NCI-H1092 treated with DMSO at 0.1 percent for 48 hours (cell line): Measurements from ENCODE around the gene DNPEP.
A peak's percentile ranks its signal among the peaks of the same experiment; 100 is the strongest.

ENCODE experiments used
- DNase-seq: peaks from one replicate; lab custom pipeline; 2025; lab: John Stamatoyannopoulos, UW

DNPEP gene

DNA sequence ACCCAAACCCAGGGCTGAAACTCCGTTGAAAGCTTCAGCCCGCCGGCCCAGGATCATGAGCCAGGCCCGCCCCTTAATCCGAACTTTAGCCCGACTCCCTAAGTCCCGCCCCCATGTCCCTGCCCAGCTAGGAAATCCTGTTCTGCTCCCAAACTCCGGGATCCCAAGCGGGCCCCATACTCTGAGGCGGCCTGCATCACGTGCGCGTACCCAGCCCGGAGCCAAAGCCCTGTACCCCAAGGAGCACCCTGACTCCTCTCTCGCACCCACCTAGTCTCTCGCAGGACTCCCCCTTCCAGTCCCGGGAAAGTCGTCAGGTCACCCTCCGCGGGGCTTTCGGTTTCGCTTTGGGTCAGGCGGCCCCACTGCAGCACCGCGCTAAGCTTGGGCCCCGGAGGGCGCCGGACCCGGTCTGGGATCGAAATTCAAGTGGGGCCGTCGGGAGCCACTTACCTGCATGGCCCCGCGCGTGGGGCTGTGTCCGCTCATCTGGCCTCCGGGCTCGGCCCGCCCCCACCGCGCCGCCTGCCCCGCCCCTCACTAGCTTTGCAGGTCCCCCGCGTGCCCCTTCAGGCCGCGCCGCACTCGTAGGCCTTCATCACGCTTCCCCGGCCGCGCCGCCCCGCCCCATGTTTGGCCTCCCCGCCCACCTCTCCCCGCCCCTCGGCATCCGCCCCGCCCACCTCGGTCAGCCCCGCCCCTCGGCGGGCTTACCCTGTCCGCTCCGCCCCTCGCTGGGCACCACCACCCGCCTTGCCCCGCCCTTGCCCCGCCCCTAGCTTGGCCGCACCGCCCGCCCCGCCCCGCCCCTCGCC, at the start of gene DNPEP:
Gene DNPEP (minus strand): TSS at position 607 of the 815 bp plus-strand sequence. CDS start 118 bp downstream, at position 489.
- DNase-seq = no peak

DNA sequence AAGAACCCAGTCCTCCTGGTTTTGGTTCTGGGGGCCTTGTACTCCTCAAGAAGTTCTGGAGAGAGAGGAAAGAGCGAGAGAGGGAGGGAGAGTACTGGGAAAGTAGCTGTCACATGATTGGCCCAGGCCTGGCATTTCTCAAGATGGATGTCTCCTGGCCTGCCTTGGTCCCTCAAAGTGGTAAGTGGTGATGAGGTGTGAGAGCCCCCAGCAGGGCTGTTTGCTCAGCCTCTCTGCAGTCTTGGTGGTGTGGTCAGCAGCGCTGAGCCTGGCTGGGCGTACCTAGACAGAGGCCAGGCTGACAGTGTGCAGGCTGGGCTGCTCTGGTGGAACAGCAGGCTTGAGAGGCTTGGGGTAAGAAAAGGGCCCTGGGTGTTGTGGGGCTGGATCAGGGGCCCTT, 49.4 kb upstream of the DNPEP start:
- no peak for DNase-seq

DNA sequence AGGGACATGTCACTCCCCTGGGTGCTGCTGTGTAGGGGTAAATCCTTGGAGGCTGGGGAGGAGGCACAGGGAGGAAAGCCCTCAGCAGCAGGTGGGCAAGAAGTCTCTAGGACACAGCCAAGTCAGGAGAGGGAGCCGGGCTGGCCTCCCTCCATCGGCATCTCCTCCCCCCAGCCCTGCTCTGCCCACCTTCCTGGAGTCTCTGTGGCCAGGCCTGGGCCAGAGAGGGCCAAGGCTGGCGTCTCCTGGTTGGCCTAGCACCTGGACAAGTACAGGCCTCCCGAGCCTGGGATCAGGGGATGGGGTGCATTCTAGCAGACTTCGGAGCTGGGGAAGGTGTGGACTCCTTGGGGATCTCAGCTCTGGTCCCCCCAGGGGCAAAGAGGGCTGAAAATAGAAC, 48.8 kb upstream of the DNPEP start:
- DNase-seq = no peak

DNA sequence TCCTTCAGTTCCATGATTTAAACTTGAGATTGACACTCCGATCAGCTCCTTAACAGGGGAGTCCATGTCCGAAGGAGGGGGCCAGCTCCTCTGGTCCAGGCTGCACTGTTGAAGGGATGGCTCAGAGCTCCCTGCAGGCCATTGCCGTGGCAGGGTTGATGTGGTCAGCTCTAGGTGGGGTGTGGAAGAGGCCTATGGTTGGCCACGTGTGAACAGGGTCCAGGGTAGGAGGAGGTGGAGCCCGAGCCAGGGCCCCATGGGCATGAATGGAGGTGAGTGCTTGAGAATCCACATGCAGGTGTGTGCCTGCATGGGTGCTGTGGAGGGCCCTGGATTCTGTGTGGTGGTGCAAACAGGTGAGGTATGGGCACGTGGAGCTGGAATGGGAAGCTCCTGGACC, 48.0 kb upstream of the DNPEP start:
- no peak for DNase-seq

DNA sequence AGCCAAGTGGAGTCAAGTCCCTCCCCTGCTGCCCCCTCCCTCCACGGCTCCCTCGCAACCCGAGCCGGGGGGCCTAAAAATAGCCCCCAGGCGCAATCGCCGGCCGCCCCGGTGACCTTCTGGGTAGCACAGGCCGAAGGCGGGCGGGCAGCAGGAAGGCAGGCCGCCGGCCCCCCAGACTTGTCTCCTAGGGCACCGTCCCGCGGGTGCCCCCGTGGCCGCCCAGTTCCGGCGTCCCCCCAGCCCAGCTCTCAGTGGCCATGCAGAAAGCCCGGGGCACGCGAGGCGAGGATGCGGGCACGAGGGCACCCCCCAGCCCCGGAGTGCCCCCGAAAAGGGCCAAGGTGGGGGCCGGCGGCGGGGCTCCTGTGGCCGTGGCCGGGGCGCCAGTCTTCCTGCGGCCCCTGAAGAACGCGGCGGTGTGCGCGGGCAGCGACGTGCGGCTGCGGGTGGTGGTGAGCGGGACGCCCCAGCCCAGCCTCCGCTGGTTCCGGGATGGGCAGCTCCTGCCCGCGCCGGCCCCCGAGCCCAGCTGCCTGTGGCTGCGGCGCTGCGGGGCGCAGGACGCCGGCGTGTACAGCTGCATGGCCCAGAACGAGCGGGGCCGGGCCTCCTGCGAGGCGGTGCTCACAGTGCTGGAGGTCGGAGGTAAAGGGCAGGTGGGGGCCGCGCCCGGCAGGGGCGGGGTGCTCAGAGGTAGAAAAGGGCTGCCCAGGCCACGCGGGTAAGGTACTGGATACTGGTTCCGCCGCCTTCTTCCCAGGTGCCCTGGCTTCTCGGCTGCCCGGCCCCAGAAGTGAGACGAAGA, 47.2 kb upstream of the DNPEP start, which contains the start of gene SPEG:
Gene SPEG (plus strand): TSS at position 126 of the 808 bp plus-strand sequence. CDS start 135 bp downstream, at position 261.
- no peak for DNase-seq

DNA sequence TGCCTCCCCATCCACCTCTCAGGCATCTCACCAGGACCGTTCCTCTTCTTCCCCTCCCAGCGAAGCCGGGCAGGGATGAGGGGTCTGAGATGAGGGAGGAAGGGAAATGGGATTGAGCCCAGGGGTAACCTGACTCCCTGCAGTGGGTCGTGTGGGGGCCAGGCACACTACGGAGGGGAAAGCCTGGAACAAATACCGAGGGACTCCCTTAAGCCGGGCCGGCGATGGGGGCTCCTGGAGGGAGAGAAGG, 46.7 kb upstream of the DNPEP start:
- DNase-seq = no peak

DNA sequence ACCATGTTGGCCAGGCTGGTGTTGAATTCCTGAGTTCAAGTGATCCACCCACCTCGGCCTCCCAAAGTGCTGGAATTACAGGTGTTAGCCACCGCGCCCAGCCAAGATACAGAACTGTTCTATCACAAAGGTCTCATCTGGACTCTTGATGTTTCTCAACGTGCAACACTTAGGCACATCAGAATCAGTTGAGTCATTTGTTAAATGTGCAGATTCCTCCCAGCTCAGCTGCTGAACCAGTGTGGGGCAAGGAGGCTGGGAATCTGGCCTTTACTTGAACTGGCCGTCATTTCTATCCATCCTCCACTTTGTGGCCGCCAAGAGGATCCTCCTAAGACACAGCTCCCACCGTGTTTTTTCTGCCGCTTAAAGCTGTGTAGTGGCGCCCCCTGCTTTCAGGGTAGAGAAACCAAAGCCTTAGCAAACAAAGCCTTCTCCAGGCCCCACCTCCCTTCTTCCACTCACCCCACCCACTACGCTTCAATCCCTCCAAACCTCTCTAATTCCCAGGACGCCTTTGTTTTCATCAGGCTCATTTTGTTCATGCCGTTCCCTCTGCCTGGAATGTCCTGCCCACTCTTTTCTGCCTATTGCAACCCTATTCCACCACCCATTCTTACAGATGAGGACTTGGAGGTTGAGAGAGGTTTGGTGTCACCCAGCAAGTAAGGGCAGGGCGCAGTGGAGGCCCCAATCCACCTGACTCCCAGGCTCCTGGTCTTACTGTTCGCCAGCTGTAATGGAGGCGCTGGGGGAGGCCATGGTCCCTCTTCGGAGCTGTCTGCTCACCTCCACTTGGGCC, 46.2 kb upstream of the DNPEP start:
- DNase-seq = no peak

DNA sequence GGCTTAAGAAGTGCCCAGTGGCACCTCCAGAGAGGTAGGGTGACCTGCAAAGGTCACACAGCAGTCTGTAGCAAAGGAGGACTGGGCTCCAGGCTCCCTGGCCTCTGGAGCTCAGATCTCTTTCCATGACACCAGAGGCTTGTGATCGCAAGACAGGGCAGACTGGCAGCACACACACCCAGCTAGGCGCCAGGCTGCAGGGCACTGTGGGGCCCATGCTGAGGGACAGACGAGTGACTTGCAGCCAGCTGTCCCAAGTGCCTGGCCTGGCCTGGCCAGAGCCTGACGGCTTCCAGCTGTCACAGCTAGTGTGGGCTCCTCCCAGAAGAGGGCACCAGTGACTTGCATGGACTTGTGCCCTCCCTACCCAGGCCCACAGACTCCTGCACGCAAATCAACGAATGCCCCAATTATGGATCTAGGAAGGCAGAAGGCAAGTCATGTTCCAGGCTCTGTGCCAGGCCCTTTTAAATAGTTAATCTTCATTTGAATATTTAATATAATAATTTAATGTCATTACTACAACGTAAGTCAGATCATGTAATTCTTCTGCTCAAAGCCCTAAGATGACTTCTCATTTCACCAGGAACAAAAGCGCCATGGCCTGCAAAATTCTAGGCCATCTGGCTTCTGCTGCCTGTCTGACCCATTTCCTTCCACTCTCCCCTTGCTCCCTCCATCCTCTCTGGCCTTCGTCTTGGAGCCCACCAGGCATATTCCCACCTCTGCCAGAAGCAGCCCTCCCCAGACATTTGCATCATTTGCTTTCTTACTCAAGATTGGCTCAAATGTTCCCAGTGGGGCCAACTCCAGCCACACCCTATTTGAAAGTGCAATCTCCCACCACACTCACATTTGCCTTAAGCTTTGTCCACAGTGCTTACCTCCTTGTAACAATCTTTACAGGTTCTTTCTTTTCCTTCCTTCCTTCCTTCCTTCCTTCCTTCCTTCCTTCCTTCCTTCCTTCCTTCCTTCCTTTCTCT, 43.2 kb upstream of the DNPEP start:
- peak; percentile 36 for DNase-seq

DNA sequence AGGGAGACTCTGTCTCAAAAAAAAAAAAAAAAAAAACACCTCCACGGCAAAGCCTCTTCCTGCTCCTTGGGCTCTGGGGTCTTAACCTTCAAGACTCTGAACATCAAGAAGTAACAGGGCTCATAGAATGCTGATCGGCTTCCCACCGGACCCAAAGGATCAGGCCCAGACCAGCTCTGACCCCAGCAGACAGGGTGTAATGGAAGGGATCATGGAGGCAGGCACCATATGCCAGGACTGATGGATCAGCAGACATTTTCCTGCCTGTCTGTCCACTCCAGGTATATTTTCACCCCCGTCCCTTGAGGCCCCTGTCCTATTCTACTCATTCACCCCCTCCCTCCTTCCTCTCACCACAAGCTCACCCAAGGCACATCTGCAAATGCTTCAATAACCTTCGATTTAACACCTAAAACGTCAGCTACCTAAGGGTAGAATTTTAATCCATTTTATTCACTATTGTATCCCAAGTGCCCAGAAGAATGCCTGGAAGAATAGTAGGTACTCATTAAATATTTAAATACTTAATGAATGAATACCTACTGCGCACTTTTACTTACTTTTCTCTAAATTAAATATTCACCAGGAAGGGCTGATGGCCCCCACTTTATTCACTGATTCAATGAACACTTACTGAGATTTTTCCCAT, 42.4 kb upstream of the DNPEP start:
- no peak for DNase-seq

DNA sequence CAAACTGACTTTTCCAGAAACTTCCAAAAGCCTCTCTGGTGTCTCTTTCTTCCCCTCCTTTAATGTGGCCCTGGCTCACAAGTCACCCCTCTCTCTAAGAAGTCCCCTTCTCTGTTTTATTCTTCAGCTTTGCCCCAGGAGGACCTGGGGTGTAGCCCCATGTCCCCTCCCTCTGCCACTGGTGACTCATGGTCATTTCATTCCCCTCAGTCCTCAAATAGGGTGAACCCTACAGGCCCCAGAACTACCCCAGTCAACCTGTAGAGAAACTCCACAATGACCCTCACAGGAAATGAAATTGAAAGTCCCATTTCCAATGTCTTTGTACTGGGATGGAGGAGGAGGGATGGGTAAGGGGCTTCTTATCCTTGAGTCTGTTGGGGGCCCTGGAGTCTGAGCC, 40.8 kb upstream of the DNPEP start:
- no peak for DNase-seq

DNA sequence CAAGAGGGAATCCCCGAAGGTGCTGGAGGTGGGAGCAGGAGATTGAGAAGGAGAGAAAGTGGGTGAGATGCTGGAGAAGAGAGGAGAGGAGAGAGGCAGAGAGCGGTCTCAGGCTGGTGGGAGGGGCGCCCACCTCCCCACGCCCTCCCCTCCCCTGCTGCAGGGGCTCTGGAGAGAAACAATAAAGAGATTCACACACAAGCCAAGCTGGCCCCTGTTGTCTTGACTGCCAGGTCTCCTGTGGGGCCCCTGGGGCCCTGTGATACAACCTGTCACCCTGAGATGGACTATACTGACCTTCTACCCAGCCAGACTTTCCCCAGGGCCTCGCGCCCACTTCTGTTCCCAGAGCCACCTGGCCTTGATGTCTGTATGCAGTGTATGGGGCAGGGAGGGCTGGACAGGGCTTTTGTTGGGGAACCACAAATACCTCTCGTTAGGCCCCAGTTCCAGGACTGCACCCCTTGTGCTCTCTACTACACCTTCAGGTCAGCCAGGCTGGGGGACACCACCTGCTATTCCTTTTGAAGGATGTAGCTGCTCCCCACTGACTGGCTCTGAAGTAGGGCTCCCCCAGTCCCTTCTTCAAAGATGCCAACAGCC, 38.9 kb upstream of the DNPEP start:
- DNase-seq = no peak

DNA sequence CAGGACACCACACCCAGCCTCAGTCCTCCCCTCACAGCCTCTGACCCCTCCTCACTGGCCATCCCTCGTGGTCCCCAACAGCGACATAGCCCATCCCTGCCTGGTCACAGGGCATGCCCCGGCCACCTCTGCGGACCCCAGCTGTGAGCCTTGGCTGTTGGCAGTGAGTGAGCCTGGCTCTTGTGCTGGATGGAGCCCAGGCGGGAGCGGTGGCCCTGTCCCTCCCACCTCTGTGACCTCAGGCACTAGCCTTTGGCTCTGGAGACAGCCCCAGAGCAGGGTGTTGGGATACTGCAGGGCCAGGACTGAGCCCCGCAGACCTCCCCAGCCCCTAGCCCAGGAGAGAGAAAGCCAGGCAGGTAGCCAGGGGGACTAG, 38.3 kb upstream of the DNPEP start:
- no peak for DNase-seq

DNA sequence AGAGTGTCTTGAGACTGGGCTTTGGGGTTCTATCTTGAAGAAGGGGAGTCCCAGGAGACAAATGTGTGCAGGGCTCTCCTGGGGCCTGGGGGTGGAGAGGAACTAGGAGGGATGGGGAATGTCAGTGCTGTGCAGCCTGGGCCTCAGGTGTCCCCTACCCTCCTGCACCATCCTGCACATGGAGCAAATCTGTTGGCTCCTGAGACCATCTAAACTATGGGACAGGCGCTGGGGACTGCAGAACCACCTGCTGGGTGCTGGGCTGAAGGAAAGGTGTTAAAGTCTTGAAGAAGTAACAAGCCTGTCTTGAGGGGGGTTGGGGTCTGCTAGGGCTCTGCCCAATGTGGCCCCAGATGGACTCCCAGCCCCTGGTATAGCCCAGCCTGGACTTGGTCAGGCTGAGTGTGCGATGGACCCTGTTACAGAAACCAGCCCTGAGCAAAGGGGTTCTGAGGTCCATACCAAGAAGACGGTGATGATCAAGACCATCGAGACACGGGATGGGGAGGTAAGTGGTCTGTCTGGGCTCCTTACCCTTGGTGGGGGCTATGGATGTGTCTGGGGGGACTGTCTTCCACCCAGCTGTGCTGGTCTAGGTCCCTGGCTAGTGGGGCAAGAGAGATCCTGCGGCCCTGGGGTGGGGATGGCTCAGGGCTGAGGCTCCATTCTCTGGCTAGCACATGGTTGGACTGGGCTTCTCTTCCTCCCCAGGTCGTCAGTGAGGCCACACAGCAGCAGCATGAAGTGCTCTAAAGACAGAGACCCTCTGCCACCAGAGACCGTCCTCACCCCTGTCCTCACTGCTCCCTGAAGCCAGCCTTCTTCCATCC, 37.7 kb upstream of the DNPEP start:
- DNase-seq = no peak

DNA sequence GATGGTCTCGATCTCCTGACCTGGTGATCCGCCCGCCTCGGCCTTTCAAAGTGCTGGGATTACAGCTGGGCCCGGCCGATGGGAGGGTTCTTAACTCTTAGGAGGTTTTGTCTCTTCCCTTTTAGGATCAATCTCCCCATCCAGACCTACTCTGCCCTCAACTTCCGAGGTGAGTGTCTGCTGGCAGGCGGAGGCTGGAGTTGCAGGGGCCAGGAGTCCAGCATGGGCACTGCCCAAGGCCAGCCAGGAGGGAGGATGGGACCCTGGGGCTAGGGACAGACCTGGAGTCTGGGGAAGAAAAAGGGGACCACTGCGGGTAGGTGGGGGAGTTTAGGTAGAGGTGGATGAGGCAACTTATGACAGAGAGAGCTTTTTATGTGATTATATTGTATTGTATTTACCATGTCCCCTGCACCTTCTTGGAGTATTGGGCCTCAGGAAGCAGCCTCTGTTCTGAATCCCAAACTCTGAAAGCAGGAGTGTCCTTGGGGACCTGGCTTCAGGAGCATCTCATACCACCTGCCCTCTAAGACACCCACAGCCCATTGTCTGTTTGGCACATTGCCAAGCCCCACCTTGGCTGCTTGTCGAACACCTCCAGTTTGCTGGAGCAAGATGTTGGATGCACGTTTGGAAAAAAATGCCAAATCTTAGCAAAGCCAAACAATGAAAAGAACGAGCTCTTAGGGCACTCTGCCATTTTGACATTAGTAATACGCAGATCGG, 36.1 kb upstream of the DNPEP start:
- no peak for DNase-seq

DNA sequence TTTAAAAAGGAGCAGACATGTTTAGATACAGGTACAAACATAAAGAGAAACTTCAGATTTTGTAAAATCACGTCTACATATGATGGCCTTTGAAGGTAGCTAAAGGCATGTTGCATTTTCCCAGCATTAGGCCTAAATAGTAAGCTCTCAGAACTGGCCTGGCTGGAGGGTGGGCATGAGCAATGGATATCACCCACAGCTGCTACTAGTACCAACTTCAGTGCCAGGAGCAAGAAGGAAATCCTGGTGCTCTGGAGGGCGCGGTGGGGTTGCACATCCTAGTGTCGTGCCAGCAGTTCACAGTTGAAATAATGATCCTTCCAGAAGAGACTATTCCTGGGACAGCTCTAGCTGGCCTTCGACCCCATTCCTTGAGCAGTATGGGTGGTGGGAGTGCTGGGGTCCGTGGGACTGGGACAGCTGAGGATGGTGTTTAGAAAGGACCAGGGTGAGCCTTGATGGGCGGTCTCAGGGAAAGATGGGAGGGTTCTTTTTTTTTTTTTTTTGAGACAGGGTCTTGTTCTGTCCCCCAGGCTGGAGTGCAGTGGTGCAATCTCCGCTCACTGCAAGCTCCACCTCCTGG, 35.3 kb upstream of the DNPEP start:
- DNase-seq = no peak

DNA sequence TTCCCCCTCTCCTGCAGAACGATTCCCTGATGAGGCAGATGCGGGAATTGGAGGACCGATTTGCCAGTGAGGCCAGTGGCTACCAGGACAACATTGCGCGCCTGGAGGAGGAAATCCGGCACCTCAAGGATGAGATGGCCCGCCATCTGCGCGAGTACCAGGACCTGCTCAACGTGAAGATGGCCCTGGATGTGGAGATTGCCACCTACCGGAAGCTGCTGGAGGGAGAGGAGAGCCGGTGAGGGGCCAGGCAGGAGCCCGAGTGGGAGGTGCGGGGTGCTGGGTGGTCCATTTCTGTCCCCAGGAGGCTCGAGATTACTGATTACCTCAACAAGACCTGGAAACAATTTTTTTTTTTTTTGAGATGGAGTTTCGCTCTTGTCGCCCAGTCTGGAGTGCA, 33.6 kb upstream of the DNPEP start:
- no peak for DNase-seq

DNA sequence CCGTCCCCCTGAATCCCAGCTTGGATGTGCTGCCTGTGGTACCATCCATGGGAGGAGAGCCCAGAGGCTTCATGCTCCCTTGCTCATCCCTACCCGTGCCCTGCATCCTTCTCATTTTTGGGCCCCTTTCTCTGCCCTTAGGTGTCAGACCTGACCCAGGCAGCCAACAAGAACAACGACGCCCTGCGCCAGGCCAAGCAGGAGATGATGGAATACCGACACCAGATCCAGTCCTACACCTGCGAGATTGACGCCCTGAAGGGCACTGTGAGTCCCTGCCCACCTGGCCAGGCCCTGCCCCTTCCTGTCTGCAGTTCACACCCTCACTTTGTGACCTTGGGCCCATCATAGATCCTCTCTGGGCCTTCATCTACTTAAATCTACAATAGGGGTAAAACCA, 33.0 kb upstream of the DNPEP start:
- no peak for DNase-seq

DNA sequence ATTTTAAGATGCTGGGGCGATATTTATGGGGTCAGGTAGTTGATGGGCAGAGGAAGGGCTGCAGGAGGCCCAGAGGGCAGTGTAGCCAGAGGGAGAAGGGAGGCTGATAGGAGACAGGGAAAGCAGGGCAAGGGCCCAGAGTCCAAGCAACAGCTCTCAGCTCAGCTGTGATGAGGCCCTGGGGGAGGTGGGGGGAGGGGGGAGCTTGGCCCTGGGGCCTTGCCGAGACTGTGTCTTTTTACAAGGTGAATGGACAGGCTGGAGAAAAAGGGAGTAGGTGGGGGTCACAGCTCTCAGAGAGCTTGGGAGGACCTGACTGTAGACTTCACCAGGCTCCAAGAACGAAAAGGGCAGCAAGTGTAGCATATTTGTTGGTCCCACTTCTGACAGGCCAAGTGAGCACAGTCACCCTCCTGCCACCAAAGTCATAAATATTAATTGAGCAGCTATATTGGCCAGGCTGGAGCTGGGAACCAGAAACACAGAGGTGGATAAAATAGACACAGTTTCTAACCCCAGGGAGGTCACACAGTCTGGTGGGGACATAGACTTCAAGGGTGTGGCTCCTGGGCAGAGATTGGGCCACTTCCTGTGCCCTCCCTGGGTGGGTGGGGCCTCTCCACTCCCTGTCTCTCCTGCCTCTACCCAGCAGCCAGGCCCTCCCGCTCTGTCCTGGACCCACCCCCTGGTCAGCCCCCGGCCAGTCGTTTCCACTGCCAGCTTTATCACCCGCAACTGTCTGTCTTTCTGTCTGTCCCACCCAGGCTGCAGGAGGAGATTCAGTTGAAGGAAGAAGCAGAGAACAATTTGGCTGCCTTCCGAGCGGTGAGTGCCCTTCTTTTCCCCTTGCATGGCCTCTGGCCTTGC, 31.9 kb upstream of the DNPEP start:
- no peak for DNase-seq
